ENCODE data around the gene TXNL4B.

TXNL4B gene

DNA sequence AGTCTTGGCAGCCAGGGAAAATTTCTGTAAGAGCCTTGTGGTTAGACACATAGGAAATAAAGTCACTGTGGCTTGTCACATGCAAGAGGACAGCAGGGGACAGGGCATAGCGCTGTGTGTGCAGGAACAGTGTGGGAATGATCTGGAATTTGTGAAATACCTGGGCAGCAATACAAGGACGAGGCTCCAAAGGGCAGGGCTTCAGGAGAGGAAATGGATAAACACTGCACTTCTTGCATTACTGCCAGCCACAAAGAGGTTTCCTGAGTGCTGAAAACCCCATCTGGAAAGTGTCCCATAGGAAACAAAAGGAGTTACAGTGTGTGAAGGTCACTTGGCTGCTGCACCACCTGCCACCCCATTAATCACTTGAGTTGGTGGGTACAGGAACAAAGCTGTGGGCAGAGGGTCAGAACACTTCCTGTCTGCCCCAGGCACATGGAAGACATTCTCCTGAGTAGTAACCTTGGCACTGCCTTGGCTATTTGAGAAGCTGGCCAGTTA lies 51.2 kb downstream of the TXNL4B start:
- DNase-seq (ENCODE audit: low read depth) = no peak
- TF ChIP-seq, protein P1, sequence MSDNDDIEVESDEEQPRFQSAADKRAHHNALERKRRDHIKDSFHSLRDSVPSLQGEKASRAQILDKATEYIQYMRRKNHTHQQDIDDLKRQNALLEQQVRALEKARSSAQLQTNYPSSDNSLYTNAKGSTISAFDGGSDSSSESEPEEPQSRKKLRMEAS (IDR thresholded peaks at IDR 0.05; ENCODE audit: low read depth, low read length) = no peak
- TF ChIP-seq MYC (IDR thresholded peaks at IDR 0.05; ENCODE audit: low read depth, low read length) (no peak), POLR2A (IDR thresholded peaks at IDR 0.05; ENCODE audit: extremely low read depth, insufficient read length) (no peak)
- TF ChIP-seq, protein P2, sequence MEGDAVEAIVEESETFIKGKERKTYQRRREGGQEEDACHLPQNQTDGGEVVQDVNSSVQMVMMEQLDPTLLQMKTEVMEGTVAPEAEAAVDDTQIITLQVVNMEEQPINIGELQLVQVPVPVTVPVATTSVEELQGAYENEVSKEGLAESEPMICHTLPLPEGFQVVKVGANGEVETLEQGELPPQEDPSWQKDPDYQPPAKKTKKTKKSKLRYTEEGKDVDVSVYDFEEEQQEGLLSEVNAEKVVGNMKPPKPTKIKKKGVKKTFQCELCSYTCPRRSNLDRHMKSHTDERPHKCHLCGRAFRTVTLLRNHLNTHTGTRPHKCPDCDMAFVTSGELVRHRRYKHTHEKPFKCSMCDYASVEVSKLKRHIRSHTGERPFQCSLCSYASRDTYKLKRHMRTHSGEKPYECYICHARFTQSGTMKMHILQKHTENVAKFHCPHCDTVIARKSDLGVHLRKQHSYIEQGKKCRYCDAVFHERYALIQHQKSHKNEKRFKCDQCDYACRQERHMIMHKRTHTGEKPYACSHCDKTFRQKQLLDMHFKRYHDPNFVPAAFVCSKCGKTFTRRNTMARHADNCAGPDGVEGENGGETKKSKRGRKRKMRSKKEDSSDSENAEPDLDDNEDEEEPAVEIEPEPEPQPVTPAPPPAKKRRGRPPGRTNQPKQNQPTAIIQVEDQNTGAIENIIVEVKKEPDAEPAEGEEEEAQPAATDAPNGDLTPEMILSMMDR (IDR thresholded peaks at IDR 0.05; ENCODE audit: low read depth, low read length) = no peak
- H3K4me3 ChIP-seq (ENCODE audit: low read depth, low read length) = no peak overlapping the region

DNA sequence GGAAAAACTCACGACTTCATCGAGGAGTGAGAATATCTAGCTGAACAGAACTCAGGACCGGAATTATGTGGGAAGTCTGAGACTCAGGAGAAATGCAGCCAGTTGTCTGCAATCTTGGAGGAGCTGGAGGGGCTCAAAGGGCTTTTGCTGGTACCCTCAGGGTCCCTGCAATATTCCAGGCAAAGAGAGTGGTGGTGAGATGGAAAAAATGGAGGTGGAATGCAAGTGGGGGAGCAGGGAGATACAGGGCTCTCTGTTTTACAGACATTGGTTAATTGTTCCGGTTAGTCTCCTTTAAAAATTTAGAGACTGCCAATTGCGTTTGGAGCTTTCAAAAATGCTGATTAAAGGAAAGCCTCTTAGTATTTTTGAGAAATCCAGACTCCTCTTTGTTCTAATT lies 57.3 kb downstream of the TXNL4B start:
- DNase-seq (ENCODE audit: low read depth) = no peak
- TF ChIP-seq, protein P2 (IDR thresholded peaks at IDR 0.05; ENCODE audit: low read depth, low read length) = no peak
- TF ChIP-seq, protein P1 (IDR thresholded peaks at IDR 0.05; ENCODE audit: low read depth, low read length) = no peak
- TF ChIP-seq POLR2A (IDR thresholded peaks at IDR 0.05; ENCODE audit: extremely low read depth, insufficient read length) (no peak), MYC (IDR thresholded peaks at IDR 0.05; ENCODE audit: low read depth, low read length) (no peak)
- H3K4me3 ChIP-seq (ENCODE audit: low read depth, low read length) = no peak overlapping the region
